Fibroblast of pulmonary artery (primary cell): ENCODE measurements around the gene MSH3.

Source experiments
- DNase-seq: peaks from one replicate; pipeline ENCODE4 v3.0.0-alpha.2; 2010; ENCODE audit warnings: low read depth
- H3K4me3 ChIP-seq: replicated peaks from 2 replicates; pipeline ENCODE4 v1.5.1; 2011; ENCODE audit warnings: low read depth, mild to moderate bottlenecking, control low read depth, low read length, moderate library complexity
- TF ChIP-seq, protein P1 (sequence below): IDR thresholded peaks from 2 replicates; pipeline ENCODE4 v1.5.1; 2011; ENCODE audit warnings: mild to moderate bottlenecking, control low read depth, low read length, inconsistent platforms; ENCODE audit errors: missing control alignments

The MSH3 gene

DNA sequence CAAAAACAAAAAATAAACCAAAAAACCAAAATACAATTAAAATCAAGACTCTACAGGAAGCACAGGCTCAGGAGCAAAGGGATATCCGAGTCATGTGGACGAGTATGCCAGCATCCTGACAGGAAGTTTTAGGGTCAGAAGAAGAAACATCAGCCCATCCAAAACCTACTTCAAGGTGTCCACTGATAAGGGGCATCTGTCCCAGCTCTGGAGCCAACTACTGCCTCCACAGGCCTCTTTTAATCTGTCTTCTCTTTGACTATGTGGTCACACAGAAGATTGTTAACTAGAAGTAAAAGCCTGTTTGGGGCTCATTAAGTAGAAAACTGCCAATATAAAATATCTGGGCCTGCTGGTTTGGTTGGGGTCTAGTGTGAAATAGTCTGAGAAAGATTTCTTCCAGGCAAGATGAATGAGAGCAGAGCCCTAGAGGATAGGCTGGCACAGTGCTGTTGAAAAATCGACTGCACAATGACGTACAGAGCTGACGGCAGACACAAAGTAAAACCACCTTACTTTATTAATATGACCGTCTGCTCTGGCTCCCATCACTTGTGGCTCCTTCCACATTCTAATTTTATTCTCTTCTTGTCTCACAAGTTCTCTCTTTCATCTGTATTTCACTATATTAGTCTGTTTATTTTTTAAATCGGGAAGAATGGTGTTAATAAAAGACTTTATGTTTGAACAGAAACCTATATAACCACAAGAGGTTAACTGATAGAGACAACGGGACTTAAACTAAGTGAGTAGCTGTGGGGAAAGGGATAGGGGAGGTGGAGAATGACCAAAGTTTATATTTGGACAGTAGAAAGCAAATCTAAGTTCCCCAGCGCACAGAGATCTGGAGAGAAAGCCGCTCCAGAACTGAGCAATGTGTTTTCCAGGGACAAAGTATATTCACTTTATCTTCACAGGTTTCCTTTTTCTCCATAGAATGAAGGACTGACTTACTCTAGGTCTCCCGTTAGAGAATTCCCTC, 22.9 kb upstream of the MSH3 start:
- no peak overlapping the region for H3K4me3 ChIP-seq
- no peak for DNase-seq
- TF ChIP-seq, protein P1, sequence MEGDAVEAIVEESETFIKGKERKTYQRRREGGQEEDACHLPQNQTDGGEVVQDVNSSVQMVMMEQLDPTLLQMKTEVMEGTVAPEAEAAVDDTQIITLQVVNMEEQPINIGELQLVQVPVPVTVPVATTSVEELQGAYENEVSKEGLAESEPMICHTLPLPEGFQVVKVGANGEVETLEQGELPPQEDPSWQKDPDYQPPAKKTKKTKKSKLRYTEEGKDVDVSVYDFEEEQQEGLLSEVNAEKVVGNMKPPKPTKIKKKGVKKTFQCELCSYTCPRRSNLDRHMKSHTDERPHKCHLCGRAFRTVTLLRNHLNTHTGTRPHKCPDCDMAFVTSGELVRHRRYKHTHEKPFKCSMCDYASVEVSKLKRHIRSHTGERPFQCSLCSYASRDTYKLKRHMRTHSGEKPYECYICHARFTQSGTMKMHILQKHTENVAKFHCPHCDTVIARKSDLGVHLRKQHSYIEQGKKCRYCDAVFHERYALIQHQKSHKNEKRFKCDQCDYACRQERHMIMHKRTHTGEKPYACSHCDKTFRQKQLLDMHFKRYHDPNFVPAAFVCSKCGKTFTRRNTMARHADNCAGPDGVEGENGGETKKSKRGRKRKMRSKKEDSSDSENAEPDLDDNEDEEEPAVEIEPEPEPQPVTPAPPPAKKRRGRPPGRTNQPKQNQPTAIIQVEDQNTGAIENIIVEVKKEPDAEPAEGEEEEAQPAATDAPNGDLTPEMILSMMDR, result no peak

DNA sequence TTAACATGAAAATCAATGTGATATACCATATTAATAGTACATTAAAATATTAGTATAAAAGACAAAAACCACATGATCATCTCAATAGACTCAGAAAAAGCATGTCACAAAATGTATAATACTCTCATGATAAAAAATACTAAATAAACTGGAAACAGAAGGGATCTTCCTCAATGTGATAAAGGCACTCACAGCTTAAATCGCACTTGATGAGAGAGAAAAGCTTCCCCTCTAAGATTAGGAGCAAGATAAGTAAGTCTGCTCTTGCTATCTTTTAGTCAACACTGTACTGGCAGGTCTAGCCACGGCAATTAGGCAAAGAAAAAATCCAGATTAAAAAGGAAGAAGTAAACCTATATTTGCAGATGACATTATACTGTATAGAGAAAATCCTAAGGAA, 21.8 kb upstream of the MSH3 start:
- H3K4me3 ChIP-seq, result no peak overlapping the region
- TF ChIP-seq, protein P1, result no peak
- DNase-seq, result no peak

DNA sequence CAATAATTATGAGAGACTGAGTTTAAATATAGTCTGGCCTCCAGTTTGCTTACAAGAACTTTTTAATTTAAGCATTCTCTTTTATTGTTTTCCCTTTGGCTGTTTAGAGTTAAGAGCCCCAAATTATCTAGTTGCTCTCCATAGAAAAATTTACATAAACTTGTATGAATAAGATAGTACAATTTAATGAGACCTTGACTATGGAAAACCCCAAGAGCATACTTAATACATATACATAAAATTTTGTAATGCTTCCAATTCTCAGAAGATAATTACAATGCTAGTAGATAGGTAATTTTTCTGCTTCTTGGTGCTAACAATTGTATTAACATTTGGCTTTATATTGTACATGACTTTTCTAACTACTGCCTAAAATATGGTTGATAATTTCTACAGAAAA, 20.3 kb upstream of the MSH3 start:
- TF ChIP-seq, protein P1, result no peak
- no peak overlapping the region for H3K4me3 ChIP-seq
- no peak for DNase-seq

DNA sequence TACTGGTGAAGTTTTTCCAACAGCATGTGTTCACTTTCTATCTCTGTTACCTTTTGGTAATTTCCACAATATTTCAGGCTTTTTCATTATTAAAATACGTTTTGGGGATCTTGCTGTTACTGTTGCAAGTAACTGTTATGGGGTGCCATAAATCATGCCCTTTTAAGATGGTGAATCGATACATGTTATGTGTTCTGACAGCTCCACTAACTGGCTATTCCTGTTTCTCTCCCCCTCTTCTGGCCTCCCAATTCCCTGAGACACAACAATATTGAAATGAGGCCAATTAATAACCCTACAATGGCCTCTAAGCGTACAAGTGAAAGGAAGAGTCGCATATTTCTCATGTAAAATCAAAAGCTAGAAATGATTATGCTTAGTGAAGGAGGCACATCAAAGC, 13.1 kb upstream of the MSH3 start:
- H3K4me3 ChIP-seq, result no peak overlapping the region
- DNase-seq, result no peak
- TF ChIP-seq, protein P1, result no peak

DNA sequence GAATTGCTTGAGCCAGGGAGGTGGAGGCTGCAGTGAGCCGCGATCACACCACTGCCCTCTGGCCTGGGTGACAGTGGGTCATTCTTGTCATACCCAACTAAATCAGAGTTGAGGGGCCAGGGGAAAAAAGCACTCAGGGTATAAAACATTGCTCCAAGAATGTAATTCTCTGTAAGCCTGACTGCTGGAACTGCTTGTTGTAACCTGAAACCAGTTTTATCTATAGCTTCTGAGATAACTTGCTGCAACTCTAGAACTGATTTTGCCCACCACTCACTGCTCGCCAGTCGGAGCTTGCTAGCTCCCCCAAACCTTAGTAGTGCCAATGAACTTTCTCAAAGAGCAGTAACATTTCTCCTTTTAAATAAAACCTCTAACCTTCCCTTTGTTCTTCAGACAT, 9.6 kb upstream of the MSH3 start:
- no peak overlapping the region for H3K4me3 ChIP-seq
- TF ChIP-seq, protein P1, result no peak
- DNase-seq, result peak; percentile 7

DNA sequence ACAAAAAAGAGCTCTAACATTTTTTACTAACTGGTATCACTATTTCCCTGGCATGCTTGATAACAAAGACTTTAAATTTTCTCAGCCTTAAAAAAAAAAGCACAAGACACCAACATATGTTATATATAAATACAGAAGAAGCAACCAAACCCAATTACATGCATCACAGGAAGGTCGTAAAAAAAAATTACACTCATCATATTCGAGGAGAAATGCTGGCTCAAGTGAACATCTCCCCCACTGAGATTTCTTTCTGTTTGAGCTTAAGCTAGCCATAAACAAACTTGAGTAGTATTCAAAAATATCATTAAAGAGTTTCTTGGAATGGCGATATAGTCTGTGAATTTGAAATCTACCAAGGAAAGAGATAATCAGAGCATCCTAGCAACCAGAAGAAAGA, 7.5 kb upstream of the MSH3 start:
- DNase-seq, result no peak
- TF ChIP-seq, protein P1, result no peak

DNA sequence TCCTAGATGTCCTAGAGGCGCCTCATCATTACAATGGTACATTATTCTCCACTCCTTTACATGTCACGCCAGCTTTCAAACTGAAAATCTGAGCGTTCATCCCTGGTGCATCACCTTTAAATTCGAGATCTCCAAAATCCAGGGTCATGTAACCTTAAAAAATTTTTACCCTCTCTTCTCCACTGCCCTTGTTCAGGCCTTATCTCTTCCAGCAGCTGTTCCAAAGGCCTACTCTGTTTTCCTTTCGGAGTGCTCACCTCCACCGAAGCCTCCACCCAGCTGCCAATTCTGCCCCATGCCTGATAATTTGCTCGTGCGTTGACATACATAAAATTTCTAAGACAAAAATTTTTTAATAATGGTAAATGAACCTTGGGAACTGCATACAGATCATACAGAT, 950 bp upstream of the MSH3 start:
- peak overlapping the region; percentile 77 for H3K4me3 ChIP-seq
- TF ChIP-seq, protein P1, result no peak

More for the DNA sequence above, 7.5 kb upstream of the MSH3 start:
- H3K4me3 ChIP-seq, result no peak overlapping the region

More for the DNA sequence above, 950 bp upstream of the MSH3 start:
- DNase-seq, result no peak
